HG03025 (cell line): ENCODE data around the gene ZDHHC8.
"Not testable (repeated sequence)": the region's sequence is repeated elsewhere in the genome, so short reads cannot be mapped to it uniquely, and the experiment has no call there.

Experiments used
- ATAC-seq: cut with Tn5 transposase; IDR thresholded peaks from one replicate; pipeline ENCODE4 v1.9.1; 2021; ENCODE audit warnings: mild to moderate bottlenecking, moderate library complexity; ENCODE audit not compliant: unreplicated experiment, low FRiP score

Gene ZDHHC8

DNA sequence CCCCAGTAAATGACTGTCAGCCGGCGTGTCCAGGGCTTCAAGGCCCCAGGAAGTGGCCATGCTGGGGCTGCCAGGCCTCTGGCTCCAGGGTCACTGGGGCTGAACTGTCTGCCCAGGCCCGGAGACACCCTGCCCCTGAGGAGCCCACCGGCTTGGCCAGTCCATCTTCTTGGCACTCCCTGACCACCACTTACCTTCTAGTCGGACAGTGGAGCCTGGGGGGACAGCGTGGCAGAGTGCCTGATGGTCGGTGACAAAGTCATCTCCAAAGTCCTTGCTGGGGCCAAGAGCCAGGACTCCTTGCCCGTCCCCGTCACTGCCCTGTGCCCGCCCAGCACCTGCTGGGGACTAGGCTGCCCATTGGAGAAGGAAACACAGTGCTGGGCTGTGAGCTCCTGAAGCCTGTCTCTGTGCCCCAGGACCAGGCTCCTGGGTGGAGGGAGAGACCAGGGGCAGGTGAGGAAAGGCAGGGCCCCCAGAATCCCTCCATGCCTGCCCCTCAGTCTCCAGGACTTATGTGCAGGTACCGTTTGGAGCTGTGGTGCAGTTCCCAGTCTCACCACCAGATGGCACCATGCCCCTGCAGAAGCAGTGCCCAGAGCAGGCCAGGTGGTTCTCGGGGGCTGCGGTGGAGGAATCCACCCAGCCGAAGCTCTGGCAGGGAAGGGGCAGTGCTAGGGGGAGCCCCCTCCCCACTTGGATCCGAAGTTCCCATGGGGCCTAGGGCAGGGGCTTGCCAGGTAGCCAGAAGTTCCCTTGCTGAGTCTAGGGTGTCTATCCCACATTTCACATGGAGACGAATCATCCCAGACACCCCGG, 25.2 kb downstream of the ZDHHC8 start:
- ATAC-seq, result no peak

DNA sequence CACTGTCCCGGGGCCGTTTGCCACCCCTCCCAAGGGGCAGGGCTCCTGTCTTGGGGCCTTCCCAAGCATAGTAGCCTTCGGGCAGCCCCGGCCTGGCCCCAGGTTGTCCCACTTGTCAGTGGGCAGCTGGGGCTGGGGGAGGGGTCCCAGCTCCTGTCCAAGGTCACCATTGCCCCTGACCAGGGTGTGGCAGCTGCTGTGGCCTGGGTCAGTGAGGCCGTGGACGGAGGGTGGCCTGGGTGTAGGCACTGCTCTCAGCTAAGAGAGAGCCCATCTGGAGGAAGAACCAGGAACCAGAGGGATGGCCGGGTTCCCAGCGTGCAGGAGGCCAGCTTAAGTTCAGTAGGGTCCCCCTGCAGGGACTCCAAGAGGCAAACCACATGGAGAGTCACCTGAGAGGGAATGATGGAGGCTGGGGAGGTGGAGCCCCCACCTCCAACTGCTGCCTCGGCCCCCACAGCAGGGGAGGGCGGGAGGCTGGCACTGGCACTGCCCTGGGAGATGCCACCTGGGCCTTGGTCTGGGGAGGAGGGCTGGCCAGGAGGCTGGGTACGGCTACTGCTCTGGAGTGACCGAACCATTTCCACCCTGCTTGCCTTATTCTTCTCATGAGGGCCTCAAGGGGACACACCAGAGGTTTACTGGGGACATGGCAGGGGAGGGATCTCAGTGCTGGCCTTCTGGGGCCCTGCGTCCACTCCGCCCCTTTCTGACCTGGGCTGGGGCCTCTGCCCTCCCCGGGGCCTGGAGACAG, 26.0 kb downstream of the ZDHHC8 start:
- ATAC-seq, result no peak

DNA sequence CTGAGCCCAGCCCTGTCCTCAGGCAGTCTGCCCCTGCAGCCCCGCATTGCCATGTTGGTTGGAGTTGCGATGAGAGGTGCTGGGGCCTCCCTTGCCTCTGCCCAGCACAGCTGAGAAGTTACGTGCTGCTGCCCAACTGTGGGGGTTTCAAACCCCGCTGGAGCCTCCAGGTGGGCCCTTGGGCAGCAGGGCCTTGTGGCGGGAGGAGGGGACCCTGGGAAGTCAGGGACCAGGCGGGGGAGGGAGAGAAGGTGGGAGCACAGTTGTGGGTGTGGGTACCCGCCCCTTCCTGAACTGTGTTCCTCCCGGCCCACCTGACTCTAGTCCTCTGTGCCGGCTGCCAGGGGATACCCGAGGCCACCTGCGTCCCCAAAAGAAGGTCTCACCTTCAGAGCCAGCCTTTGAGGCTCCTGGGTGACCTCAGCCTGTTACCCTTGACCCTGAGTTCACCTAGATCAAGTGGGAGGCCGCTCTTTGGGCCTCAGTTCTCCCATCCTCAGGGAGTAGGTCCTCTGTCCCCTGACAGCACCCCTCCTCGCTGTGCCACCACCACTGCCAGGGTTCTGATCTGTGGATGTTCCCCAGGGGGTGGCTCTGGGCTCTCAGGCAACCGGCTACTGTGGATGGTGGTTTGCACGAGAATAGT, 26.9 kb downstream of the ZDHHC8 start:
- ATAC-seq, result no peak

DNA sequence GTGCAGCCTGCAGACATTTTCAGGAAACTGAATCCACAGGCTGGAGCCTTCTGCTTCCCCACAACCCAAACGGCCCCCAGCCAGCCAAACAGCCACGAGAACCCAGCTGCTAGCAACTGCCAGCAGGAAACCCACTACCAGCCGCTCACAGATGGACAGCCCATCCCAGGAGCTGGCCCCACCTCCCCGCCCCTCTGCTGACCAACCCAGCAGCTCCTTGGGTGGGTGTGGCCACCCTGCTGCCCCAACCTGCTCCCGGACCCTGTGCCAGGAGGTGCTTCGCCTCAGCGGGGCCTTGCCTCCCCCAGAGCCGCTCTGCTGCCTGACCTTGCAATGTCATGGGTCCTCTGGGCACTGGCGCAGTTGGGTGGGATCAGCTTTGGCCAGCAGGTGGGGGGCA, 27.5 kb downstream of the ZDHHC8 start:
- ATAC-seq, result no peak

DNA sequence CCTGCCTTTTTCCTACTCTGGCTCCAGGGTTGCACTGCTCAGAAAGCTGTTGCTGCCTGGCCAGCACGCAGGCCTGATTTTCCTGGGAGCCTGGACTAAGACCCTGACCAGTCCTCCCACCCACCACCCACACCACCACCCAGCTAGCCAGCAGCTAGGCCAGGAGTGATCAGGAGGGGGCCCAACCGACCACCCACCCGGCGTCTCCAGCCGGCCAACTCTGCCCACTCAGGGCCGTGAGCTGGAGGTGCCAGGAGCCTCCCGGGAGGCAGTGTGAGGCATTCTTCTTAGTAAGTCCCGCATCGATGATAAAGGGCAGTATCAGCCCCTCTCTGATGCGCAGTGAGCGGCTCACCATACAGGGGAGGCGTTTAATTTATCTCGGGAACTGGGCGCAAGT, 27.9 kb downstream of the ZDHHC8 start:
- not testable (repeated sequence) for ATAC-seq

DNA sequence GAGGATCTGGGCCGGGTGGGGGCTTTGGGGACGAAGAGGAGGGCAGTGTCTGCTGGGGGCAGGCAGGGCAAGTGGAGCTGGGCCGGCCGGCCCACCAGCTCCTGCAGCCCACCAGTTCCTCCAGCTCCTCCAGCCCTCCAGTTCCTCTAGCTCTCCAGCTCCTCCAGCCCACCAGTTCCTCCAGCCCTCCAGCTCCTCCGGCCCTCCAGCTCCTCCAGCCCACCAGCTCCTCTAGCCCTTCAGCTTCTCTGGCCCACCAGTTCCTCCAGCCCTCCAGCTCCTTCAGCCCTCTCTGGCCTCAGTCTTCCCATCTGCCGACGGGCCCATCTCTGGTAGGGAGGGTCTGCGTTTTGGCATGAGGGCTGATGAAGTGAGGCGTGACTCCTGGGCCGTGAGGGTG, 28.4 kb downstream of the ZDHHC8 start:
- no peak for ATAC-seq

DNA sequence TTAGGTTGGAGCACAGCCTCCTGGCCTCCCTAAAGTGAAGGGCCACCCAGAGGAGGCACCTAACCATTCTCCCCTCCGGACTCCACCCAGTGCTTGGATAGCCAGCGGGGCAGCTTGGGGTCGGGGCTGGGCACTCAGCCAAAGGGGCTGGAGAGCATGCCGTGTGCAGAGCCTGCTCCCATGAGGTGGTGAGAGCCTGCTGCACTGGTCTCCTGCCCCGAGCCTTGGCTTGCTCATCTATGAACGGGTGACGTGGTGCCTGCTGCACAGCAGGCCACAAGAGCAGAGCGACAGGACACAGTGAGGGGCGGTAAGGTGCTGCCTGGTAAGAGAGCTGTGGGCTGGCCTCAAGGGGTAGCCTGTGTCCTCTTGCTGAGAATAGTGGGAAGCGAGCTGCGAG, 33.3 kb downstream of the ZDHHC8 start:
- no peak for ATAC-seq

DNA sequence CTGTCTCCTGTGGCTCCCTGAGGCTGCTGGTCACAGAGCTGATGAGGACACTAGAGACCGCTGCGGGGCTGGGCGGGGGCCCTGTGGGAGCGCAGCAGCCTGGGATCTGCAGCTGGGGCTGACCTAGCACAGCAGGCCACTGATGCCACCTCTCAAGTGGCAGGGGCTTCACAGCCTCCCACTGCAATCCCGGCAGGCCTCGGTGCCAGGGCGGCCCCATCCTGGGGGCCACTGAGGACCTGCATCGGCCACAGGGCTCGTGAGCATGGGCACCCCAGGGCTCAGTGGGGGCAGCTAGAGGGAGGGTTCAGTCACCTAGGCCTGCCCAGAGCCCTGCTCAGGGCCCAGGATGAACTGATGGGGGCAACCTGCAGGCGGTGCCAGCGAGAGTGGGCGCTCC, 33.8 kb downstream of the ZDHHC8 start:
- ATAC-seq, result no peak

DNA sequence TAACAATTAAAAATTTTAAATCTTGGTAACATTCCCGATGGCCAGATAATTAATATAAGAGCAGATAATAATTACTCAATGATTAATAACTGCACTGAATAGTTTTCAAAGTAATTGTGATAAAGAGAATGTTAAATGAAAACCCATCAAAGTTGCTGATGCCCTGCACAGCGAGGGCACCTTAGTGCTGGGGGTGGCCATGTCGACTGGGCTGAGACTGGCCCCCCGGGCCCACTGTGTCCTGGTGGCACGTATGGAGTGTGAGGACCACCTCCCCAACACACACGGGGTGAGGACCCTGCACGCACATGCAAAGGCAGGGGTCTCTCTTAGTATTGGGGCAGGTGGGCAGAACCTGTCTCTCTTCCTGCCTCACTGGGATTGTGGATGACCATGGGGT, 34.3 kb downstream of the ZDHHC8 start:
- no peak for ATAC-seq

DNA sequence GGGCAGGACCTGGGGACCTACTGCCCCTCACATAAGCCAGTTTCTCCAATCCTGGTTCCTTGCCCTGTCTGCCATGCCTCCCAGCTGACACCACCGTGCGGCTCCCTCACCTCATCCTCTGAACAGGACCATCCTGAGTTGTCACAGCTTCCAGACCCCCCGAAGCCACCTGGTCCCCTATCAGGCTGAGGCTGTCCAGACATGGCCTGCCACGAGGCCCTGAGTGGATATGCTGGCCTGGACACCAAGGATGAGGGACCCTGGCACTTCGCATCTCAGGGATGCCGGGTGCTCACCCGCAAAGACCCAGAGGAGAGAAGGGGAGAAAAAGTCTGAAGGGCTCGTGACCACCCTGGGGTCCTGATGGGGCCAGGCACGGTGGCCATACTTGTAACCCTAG, 35.1 kb downstream of the ZDHHC8 start:
- no peak for ATAC-seq

DNA sequence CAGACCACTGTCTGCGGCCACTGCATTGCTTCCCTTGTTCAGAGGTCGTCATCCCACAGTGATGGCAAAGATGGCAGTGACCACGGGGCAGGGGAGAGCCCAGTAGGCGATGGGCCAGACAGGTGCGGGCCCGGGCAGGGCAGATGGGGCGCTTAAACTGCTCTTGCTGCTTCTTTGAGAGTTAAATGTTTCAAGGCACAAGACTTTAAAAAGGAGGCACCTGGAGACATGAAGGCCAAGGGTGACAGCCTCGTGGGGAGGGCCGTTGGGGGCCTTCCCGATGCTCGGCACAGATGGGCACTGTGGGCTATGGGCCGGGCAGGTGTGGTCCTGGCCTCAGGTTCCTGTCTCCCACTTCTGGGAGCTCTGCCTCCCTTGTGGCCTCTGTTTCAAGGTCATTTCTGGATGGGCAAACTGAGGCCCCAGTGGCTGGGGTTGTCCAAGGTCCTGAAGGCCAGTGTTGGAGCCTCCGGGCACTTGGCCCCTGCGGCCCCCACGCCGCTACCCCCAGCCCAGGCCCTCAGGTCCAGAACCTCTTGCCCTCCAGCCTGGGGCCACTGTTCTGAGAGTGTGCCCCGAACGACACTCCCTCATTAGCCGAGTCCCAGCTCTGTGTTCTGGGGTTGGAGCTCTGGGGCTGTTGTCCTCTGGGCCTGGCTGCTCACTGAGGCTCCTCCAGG, 36.2 kb downstream of the ZDHHC8 start:
- no peak for ATAC-seq

DNA sequence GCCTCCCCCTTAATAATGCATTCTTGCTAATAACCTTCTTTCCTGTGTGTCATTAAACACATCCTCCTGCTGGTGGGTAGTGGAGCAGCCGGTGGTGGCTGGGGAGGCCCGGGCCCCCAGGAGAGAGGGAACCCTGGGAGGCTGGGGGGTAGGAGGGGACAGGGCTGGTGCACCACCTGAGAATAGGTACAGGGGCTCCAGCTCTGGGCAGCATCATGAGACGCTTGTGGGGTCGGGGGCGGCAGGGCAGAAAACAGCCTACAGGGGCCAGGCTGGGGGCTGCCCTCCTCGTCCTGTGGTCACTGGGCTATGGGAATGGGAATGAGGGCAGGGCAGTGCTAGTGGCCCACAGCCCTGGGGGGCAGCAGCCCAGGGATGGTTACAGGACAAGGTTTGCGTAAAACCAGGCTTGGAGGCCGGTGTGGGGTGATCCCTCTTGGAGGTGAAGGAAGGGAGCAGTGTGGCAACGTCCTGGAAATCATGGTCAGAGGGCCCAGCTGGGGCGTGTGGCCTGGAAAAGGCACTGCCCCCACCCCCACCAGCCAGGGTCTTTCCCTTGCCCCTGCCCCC, 37.7 kb downstream of the ZDHHC8 start:
- ATAC-seq, result no peak

DNA sequence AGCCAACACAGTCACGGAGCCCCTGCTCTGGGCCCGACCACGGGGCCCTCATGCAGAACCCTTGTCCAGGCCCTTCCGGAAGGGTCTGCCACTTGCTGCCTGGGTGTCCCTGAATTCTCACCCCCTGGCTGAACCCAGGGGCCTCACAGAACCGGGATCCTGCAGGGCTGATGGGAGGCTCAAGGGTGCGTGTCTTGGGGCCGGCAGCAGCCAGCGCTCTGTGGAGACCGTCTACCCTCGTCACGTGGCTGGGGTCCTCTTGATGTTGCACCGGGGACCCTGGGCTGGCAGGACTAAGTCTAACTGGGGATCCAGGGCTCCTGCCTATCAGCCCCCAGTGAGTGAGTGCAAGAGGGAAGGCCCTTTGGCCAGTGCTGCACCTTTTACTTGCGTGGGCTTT, 38.6 kb downstream of the ZDHHC8 start:
- no peak for ATAC-seq

DNA sequence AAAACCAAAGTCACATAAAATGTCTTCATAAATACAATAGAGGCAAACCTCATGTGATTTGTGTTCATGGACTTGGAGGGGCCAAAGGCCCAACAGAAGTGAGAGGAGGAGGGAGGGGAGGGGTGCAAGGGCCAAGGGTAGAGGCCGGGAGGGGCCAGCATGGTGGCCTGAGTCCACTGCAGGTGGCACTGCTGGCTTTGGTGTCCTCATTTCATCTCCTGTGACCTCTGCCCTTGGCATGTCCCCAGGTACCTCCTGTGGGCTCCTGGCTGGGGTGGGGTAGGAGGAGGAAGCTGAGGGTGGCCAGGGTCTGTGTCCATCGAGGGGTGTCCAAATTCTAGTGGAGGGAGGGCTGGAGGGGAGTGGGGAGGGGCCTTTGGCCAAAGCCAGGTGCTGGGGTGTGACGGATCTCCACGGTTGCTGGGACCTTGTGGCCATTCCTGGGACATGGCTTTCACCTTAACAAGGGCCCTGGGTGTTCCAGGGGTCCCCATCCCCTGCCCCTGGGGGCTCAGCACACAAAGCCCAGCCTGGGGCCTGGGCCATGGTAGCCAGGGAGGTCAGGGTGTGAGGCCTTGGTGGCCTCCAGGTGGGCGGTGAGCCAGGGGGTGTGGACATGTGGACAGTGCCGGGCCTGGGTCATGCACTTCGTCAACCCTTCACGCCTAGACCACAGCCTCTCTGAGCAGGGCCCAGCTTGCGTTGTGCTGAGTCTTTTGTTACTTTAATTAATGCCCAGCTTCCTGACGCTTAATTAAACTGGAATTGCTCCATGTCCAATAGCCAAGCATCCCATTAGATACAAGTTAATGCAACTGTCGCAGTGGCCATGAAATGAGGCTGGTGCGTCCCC, 39.9 kb downstream of the ZDHHC8 start:
- ATAC-seq, result no peak

DNA sequence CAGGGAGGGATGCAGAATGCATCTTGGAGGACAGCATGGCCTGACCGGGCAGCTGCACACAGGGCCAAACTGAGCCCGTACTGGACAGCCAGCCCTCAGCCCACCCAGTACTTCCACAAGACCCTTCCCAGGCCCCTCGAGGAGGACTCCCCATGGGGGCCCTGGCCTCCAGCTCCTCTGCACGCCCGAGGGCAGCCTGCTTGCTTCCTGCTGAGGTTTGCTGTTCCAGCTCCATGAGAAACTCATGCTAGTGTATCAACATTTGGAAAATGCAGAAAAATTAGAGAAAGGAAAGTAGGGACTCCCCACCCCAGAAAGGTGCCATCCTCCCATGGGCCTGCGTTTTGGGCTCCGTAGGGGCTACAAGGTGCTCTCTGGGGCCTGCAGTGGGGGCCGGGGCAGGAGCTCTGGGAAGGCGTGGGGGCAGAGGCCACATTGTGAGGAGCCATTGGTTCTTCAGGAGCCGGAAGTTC, 40.6 kb downstream of the ZDHHC8 start:
- ATAC-seq, result no peak

DNA sequence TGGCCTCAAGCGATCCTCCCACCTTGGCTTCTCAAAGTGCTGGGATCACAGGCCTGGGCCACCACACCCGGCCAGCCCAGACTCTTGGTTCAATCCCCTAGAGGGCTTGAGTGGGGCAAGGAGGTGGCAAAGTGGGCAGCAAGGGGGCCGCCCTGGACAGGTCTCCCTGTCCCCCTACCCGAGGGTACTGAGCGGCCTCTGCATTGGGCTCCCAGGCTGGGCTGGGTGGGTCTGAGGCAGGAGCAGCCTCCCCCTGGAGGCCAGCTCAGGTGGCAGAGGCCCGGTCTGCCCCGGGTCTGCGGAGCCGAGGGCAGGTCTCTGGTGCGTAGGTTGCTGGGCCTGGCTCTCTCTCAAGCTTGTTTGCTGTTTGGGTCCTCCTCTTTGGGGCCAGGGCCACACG, 41.6 kb downstream of the ZDHHC8 start:
- ATAC-seq, result no peak

DNA sequence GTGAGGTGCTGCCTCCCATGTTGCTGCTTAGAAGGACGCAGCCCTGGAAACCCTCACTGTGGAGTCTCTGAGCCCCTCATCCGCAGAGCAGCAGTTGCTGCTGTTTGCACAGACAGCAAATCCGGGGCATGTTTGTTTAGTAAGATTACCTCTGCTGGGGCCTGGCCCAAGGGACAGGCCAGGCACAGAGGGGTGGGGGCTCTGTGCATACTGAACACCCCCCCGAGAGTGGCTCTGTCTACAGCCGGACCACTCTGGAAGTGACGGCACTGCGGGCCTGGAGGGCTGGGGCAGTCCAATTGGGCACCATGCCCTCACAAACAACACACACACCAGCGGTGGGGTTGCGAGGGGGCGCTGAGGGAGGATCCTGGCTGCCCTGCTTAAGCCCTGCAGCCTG, 42.2 kb downstream of the ZDHHC8 start:
- ATAC-seq, result no peak

DNA sequence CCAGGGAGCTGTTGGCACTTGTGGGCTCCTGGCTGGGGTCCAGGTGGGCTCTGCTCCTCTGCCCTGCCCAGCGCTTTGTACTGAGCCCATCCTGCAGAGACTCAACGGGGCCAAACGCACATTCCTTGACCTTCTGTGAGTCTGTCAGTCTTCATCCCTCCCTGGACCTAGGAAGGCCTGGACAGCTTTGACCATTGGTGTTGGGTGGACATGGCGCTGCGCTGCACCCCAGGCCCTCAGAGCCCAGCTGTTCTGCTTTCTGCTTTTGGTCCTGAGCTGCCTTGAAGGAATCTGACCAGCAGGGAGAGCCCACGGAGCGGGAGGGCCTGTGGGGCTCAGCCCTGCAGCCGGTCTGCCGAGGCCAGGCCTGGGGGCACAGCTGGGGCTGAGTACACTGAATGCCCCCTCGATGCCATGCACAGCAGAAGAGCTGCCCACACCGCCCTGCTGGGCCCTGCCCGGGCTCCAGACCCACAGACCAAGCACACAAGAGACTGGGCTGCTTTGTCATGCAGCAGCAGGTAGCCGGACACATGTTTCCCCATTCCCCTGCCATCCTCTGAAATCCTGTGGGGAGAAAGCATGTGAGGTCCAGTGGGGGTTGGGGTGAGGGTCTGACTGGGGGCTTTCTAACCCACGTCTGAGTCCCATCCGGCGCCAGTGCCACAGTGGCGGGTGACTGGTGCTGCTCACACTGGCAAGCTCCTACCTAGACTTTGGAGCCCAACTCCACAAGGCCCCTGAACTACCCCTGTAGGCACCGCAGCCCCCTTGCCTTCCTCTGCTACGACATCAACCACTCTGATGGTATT, 43.4 kb downstream of the ZDHHC8 start:
- ATAC-seq, result no peak

DNA sequence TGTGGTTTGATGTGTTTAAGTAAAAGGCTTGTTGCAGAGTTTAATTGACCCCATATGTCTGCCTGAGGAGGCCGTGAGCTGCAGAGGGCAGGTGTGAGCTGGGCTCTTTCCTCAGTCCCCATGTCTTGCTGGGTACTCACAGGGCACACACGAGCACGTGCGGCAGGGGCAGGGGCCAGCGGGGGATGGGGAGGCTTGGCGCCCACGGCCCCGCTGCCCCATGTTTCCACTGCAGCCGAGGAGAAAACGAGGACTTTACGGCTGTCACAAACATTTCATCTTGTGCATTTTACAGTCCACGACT, 43.9 kb downstream of the ZDHHC8 start:
- no peak for ATAC-seq
